WI38 (cell line): ENCODE results near the gene FBXO7.

ENCODE experiments used
- H3K4me3 ChIP-seq: 2 replicates; pipeline ENCODE4 v1.5.1; 2011; ENCODE audit warnings: low read depth, mild to moderate bottlenecking, control low read depth, low read length
- CTCF ChIP-seq: IDR thresholded peaks from 2 replicates; pipeline ENCODE4 v1.5.1; 2012; ENCODE audit warnings: low read depth, mild to moderate bottlenecking, control low read depth, low read length

FBXO7 gene

DNA sequence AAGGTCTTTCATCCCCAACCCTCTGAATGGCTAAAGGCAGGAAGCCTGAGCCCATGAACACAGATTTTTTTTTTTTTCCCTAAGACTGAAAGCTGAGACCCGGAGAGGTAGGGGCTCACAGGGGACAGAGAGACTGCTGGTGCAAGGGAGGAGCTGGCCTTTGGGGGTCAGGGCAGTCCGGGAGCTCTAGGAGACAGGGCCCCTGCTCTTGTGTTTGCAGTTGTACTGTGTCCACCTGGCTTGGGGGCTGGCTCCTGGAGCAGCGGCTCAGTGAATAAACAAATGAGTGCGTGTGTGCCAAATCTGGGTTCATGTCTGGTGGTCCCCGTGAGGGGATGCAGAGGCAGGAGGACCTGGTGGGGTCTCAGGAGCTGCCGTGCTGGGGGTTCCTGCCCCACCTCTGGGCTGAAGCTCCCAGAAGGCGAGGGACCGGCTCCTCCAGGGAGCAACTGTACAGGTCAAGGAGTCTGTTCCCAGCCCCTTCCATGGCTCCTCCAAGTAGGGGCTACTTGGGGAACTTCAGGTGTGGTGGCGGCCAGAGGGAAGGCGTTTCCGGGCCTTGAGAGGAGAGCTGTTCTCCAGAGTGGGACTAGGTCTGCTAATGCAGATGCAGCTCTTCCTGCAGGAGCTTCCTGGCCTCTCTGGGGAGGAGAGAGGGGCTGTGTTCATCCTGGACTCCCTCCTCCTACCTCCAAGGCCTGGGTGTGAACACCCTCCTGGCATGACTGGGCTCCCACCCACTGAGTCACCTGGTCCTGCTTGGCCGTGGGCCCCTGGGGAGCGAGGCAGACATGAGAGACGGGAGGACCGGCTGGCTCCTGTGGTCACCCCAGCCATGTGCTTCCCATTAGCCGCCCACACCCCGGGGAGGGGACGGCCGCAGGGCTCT, 57.6 kb downstream of the FBXO7 start:
- H3K4me3 ChIP-seq, result no peak overlapping the region
- TF ChIP-seq CTCF, result no peak

DNA sequence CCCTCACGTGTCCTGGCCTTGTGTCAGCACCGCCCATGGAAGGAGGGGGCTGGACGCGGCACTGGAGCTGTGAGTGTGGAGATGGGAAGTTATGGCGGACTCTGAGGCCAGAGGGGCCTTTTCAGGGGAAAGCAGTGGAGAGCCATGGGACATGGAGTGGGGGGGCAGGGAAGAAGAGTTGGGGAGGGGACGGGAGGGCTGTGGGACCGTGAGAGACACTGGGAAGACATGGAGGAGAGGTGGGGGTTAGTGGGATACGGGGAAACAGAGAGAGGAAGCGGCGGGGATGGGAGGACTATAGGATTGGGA, 58.2 kb downstream of the FBXO7 start:
- TF ChIP-seq CTCF, result no peak
- no peak overlapping the region for H3K4me3 ChIP-seq

DNA sequence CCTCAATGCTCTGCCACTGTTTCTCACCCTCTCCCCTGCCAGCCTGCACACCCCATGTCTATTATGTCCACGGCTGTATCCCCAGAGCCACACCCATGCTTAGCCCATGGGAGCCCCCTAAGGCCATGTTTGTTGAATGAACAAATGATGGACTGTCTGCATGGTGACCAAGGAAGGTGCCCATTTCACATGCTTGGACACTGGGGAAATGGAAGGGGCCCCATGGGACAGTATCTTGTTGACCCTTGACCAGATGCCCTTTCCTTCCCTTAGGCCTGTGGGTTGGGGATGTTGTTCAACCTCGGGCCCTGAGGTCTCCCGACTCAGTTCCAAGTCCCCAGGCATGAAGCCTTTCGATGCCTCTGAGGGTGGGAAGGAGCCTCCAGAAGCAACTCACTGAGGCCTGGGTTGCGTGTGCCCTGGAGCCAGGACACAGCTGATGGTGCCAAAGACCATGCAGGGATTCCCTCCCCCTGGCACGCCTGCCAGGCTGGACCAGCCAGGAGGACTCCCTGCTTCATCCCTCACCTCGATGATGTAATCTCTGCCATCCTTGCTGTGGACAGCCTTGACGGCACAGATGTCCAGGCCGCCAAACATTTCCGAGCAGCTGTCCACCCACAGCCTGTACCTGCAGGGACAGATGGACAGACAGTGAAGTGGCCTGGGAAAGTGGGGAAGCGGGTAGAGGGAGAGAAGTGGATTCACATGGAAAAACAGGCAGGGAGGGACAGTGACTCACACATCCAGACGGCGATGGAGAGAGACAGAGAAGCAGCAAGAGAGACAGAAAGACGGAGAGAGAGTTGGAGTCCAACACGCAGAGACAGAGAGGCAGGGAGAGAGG, 58.9 kb downstream of the FBXO7 start:
- H3K4me3 ChIP-seq, result no peak overlapping the region
- no peak for TF ChIP-seq CTCF

- no peak overlapping the region for H3K4me3 ChIP-seq
- no peak for TF ChIP-seq CTCF
These were observed 59.9 kb downstream of the FBXO7 start for GRCh38 chr22:32534252-32535235.

DNA sequence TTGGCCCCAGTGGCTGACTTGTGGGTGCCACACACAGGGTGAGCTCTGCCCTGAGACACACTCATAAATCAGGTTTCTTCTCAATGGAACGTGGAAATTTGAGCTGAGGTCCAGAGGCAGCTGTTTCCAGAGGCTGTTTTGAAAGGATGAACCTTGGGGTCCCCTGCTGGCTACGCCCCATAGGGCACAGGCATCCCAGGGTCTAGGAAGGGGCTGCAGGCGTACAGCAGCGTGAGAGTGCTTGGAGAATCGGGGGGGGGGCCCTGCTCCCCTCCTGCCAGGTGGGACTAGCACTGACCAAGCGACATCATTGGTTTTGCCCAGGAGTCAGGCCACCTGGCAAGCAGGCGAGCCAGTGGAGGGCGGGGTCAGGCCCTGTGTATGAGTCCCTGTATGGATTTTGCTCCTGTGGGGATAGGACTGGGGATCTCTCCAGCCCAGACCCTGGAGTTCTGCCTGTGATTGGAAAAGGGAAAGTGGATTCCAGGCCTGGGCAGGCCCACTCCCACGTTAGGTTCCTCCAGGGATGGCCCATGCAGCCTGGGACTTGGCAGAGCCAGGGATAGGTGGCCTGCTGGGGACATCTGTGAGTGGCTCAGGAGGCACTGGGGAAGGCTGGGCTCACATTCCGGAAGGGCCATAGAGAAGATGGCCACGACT, 61.0 kb downstream of the FBXO7 start:
- no peak for TF ChIP-seq CTCF
- no peak overlapping the region for H3K4me3 ChIP-seq

DNA sequence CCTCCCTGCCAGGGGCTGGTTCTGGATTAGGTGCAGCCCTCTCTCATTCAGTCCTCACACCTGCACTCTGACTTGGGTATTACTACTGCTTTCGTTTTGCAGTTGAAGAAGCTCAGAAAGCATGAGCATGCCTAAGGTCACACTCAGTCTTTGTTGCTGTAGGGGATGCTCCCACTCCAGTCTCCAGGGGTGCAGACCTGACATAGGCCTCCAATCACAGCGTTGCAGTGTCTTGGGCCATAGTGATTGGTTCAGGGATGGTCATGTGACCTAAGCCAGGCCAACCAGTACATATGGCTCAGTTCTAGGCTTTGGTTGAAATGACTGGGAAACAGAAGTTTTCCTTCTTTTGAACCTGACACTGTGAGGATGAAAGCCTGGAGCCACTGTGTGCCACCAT, 61.7 kb downstream of the FBXO7 start:
- no peak for TF ChIP-seq CTCF

More for the DNA sequence above, 61.7 kb downstream of the FBXO7 start:
- H3K4me3 ChIP-seq, result no peak overlapping the region
